GM20431 (cell line): ENCODE results near the gene ISOC1.

Experiments
- in situ Hi-C: fragments of 300-500 bp; cut with MseI, MboI; formaldehyde crosslinking; loops from one replicate; pipeline ENCODE4 v1.15.0; 2020; ENCODE audit warnings: low sequenced_read_pairs; ENCODE audit not compliant: unreplicated experiment

ISOC1 gene

DNA sequence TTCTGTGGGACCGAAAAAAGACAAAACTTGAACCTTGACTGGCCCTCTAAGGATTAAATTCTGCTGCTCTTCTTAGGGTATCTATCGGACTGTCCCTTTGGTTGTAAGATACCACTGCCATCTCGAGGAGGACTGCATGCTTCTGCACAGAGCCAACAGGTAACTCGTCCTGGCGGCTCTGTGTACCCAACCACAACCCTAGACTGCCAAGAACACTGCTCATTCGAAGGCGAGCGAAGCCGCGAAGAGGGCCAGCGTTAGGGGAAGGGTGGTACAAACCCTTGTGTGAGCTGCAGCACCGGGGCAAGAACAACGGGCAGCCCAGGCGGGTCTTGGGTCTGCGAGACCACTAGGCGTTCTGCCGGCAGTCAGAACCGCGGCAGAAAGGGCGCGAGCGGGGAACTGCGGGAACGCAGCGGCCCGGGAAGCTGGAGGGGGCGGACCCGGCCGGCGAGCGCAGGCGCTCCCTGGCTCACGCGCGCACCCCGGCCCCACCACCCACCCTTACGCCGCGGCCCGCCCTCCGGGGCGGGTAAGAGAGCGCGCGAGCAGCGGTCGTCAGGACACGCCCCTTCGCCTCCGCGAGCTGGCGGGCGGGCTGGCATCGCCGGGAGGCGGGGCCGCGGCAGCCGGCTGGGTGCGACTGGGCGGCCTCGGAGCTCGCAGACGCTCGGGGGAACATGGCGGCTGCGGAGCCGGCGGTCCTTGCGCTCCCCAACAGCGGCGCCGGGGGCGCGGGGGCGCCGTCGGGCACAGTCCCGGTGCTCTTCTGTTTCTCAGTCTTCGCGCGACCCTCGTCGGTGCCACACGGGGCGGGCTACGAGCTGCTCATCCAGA lies at the start of gene ISOC1:
ISOC1 (plus strand) TSS at position 663 of the 837 bp plus-strand sequence; CDS start at position 681, 18 bp downstream.
- in situ Hi-C loops, result no loop called here

GRCh38 chr5:129046151-129046550 lies 48.4 kb upstream of the ISOC1 start:
- in situ Hi-C loops, result no loop called here

DNA sequence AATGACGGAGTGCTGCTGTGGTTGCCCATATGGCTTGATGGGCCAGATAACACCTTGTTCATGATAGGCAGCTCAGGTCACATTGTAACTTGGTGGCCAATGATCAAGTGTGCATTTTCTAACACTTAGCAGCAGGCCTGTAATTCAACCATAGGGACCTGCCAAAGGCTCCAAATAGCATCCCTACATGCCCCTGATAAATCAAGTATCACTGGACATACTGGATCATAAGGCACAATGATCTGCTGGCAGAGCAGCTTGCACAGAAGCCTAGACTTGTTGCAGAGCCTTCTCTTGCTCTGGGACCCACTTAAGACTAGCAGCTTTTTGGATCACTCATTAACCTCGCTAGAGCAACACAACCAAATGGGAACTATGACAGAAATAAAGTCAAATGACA lies 46.0 kb upstream of the ISOC1 start:
- in situ Hi-C loops, result no loop called here

DNA sequence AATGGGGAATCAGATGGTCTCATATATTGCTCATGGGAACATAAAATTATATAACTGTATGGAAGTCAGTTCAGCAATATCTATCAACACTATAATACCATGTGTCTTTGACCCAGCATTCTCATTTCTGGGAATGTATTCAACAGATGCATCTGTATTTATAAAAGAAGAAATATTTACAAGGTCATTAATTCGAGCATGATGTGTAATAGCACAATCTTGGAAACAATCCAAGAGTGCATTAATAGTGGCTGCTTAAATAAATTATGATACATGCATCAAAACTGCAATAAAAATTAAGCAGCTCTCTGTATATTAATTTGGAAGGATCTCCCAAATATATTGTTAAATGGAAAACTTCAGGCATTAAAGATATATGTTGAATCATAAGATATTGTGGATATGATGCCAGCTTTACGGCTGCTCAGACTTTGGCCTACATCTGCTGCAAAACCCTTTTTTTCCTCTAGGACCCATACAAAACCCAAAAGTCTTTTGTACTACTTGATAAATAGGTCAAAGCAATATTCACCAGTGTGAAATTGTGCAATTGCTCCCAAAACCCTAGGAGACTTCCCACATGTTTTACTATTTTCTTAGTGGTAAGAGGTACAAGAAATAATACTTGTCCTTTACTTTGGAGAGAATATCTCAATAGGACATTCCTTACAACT lies 45.3 kb upstream of the ISOC1 start:
- in situ Hi-C loops, result no loop called here

GRCh38 chr5:129051283-129051682 lies 43.3 kb upstream of the ISOC1 start:
- in situ Hi-C loops, result no loop called here

GRCh38 chr5:129053438-129053837 lies 41.1 kb upstream of the ISOC1 start:
- in situ Hi-C loops, result no loop called here

- in situ Hi-C loops, result no loop called here
Observed at GRCh38 chr5:129057329-129057728, 37.2 kb upstream of the ISOC1 start.

DNA sequence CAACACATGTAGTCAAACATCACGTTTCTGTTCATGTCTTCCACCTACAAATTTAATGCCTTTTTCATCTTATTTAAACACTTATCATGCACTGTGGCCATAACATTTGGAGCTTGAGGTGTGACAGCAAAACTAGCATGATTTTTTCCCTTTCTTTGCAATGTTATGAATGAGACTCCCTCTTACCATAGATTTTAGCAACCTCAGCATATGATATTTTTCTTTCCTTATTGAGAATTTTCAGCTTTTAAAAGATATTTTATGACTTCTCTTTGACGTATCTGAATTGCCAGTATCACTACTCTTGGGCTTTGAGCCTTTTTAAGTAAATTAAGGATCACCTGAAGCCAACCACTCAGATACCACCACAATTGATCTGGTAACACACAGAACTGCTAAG lies 32.7 kb upstream of the ISOC1 start:
- in situ Hi-C loops, result no loop called here

- in situ Hi-C loops, result no loop called here
Observed at GRCh38 chr5:129063483-129064113, 31.0 kb upstream of the ISOC1 start.

DNA sequence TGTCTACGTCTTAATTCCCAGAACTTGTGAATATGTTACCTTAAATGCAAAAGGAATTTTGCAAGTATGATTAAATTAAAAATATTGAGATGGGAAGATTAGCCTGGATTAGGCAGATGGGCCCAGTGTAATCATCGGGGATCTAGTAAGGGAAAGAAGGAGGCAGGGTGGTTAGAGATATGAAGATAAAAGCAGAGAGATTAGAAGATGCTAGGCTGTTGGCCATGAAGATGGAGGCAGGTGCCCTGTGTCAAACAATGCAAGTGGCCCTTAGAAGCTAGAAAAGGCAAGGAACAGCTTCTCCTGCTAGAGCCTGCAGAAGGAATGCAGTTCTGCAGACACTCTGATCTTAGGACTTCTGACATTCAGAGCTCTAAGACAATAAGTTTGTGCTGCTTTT lies 28.8 kb upstream of the ISOC1 start:
- in situ Hi-C loops, result no loop called here

DNA sequence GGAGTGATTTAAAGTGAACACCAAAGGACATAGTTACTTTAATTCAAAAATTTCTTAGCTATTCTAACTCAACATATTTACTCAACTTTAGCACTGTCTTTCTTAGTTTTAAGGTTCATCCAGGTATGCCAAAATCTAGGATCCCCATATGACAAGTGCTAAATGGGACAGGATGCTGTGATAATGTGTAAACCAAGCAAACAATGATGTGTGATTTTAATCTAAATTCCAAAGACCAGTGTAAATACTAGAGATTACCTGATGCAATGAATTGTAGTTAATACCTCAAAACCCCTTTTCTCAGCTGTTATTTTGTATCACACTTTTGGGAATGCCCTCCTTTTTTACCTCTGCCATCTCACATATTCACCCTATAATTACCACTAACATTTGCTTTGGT lies 26.8 kb upstream of the ISOC1 start:
- in situ Hi-C loops, result no loop called here

- in situ Hi-C loops, result no loop called here
Observed at GRCh38 chr5:129069292-129069691, 25.3 kb upstream of the ISOC1 start.

- in situ Hi-C loops, result no loop called here
Observed at GRCh38 chr5:129073111-129073510, 21.4 kb upstream of the ISOC1 start.

GRCh38 chr5:129074903-129075302 lies 19.6 kb upstream of the ISOC1 start:
- in situ Hi-C loops, result no loop called here

DNA sequence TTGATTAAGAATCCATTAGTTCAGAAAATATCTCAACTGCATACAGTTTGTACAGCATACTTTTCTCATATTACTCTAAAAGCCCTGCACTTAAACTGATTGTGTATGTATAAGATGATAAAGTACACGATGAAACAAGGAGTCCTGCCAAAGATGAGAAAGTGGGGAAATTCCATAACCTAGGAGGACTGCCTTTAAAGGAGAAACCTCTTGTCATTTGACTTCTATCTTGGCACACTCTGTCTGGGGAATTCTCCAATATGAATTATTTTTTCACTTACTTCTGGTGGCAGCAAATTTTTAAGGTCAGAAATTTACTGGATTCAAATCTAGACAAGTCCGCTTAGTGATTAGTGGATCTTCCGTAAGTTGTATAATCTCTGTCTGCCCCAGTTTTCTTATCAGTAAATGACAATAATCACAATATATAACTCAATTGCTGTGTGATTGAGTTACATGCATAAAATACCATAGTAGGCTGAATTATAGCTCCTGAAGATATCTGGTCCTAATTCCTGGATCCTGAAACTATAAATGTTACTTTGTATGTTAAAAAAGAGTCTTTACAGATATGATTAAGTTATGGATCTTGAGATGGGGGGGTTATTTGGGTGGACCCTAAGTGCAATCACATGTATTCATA lies 17.0 kb upstream of the ISOC1 start:
- in situ Hi-C loops, result no loop called here

GRCh38 chr5:129078247-129078646 lies 16.3 kb upstream of the ISOC1 start:
- in situ Hi-C loops, result no loop called here

- in situ Hi-C loops, result no loop called here
Observed at GRCh38 chr5:129078660-129079059, 15.9 kb upstream of the ISOC1 start.

- in situ Hi-C loops, result no loop called here
Observed at GRCh38 chr5:129079496-129079895, 15.1 kb upstream of the ISOC1 start.

DNA sequence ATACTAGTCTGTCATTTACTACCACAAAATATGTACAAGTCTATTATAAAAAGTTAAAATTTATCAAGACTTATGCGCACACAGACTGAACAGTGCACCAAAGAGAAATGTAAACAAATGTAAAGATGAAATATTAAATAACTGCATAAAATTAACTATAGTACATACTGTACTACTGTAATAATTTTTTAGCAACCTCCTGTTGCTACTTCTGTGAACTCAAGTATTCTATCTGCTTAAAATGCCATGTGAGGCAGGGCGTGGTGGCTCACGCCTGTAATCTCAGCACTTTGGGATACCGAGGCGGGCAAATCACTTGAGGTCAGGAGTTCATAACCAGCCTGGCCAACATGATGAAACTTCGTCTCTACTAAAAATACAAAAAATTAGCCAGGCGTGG lies 13.8 kb upstream of the ISOC1 start:
- in situ Hi-C loops, result no loop called here

GRCh38 chr5:129082225-129083136 lies 12.1 kb upstream of the ISOC1 start:
- in situ Hi-C loops, result no loop called here
